Activated CD4-positive, alpha-beta T cell treated with anti-CD3 and anti-CD28 coated beads, Interleukin-10, Interleukin-2, amounts not matched to agents 100 ng/mL and 50 ng/mL, durations not matched to agents 16 hours and 8 hours (primary cell): ENCODE data around the gene LZTS2.

Experiments
- DNase-seq: peaks from one replicate; pipeline ENCODE4 v3.0.0-alpha.2; 2020

The LZTS2 gene

DNA sequence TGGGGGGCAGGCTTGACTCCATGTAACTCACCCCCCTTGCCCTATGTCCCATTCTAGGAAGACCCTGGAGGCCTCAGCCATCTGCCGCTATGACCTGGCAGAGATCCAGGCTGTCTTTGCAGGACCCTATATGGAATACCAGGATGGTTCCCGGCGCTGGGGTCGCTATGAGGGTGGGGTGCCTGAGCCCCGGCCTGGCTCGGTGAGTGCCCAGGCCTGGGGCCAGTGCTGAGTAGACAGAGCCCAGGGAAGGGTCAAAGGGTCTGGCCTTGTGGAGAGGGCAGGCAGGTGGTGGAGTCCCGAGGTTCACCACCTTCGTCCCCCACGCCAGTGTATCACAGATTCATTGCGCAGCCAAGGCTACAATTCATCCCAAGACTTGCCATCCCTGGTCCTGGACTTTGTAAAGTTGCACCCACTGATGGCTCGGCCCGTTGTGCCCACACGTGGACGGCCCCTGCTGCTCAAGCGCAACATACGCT is 19.8 kb upstream of the LZTS2 start:
- no peak for DNase-seq

DNA sequence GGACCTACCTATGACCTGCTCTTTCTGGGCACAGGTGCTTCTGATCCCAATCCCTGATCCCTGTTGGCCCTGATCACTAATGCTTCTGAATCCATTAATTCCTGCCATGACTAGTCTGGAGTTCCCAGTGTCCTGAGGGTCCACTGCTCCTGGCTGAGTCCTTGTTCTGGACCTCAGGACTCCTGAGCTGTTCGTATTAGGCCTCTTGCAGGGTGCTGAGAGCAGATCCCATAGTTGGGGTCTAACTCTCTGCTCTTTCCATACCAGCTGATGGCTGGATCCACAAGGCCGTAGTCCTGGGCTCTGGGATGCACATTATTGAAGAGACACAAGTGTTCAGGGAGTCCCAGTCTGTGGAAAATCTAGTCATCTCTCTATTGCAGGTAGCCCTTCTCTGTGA is 19.3 kb upstream of the LZTS2 start:
- DNase-seq, result no peak

DNA sequence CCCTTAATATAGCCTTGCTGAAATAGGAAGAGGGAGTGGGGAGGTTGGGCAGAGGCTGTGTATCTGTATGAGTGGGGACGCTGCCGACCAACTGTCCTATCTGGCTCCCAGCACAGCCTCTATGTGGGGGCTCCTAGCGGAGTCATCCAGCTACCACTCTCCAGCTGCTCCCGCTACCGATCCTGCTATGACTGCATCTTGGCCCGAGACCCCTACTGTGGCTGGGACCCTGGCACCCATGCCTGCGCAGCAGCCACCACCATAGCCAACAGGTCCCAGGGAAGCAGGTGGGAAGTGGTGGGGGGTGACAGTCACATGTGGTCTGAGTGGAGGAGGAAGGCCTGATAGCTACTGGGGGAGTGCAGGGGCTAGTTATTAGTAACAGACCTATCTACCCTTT is 18.9 kb upstream of the LZTS2 start:
- no peak for DNase-seq

DNA sequence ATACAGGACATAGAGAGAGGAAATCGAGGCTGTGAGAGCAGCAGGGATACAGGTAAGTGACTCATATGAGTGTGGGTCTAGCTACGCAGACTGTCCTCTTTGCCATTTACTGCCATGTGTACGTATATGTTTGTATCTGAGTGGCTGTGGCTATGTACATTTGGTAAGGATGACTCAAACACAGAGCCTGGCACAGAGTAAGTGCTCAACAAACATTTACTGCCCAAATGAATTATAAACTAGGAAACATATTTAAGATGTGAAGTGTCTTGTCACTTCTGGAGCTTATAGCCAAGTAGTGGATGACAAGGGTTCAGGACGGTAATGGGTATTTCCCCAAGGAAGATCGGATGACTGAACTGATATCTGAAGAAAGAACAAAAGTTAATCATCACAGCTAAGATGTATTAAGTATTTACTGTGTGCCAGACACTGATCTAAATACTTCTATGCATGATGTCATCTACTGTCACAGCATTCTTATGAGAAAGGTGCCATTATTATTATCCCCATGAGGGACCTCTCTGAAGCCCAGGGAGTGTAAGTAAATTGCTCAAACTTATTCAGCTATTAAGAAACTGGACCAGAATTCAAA is 18.3 kb upstream of the LZTS2 start:
- no peak for DNase-seq

DNA sequence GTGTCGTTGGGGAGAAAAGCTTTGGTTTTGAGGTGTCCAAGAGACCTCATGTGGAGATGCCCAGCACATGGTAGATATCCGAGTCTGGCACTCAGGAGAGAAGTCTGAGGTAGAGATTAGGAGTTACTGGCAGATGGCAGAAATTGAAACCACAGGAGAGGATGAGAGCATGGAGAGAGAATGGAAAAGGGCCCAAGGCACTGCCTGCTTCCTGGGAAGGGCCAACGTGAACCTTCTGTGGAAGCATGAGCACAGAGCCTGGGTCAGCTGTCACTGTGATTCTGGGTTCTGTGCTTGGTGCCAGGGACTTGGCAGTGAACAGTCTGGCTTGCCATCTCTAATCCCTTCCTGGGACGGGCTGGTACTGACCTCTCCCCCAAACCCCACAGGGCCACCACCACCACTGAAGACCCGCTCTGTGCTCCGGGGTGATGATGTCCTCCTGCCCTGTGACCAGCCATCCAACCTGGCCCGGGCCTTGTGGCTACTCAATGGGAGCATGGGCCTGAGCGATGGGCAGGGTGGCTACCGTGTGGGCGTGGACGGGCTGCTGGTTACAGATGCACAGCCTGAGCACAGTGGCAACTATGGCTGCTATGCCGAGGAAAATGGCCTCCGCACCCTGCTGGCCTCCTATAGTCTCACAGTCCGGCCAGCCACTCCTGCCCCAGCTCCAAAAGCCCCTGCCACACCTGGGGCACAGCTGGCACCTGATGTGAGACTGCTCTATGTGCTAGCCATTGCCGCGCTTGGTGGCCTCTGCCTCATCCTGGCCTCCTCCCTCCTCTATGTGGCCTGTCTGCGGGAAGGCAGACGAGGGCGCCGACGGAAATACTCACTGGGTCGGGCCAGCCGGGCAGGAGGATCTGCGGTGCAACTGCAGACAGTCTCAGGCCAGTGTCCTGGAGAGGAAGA is 16.4 kb upstream of the LZTS2 start:
- DNase-seq, result no peak

DNA sequence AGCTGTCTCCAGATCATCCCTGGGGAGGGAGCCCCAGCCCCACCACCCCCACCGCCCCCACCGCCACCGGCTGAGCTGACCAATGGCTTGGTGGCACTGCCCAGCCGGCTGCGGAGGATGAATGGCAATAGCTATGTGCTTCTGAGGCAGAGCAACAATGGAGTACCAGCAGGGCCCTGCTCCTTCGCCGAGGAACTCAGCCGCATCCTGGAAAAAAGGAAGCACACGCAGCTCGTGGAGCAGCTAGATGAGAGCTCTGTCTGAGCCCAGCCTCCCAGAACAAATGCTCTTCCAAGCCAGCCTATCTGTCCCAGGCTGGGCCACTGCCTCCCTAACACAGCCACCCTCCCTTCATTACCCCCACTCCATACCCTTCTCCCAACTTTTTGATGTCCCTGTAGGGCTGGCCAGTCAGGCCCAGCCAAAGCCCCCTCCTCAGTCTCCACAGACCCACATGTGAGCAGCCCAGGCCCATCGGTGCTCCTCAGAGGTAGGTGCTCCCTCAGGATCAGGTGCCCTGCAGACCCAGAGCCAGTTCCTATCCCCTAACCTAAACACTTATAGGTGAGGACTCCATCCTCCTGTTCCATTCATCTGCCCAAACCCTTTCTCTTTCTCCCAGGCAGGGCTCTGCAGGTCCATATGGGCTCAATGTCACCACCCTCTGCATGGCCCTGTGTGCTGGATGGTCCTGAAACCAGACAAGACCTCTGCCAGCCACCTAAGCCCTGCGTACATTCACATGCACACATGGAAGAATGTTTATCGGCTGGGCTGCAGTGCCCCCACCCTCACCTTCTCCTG is 15.5 kb upstream of the LZTS2 start:
- no peak for DNase-seq

DNA sequence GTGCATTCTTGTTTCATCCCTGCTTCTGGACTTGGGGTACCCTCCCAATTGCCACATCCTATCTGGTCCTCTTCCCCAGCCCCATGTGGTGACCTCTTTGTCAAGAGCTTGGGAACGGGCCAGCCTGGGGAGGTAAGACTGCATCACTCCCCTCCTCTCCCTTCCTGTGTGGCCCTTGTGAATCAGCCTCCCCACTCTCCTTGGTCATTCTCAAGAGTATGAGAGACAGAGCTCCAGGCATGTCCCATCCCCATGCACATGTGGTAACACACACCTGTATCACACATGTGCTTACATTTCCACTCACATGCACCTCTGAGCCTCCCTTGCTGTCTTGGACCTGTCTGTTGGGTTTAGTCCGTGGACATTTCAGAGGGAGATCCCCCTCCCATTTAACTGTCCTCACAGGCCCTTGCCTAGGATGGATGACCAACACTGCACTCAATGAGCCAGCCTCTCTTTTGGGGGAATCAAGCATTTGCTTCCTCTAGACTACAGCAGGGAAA is 14.9 kb upstream of the LZTS2 start:
- no peak for DNase-seq

DNA sequence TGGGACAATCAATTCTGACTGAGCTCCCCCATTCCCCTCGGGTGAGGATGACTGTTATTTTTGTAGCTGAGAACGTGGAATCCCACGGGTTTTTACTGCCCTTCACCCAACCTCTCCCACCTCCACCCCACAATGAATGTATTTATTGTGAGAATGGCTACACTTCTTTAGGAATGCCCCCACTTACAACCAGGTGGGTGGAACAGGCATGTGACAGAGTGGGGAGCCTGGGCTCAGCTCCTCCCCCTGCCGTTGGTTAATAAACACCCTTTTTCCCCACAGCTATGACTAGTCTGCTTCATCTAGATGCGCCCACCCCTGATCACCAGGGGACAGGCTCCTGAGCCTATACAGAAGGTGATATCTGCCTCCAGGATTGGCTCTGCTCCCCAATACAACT is 14.3 kb upstream of the LZTS2 start:
- DNase-seq, result no peak

DNA sequence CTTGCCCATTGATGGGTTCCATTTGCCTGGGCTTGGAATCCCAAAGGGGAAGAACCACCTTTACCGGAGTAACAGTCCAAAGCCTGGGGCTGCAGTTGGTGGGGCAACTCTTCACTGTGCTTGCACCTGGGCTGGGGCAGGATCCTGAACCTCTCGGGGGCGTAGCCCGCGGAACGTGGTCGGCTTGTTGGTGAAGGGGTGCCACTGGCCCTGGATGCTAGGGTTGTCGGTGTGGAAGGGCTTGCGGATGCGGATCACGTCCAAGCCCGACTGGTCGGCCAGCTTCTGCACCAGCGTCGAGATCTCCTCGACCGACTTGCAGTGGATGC is 13.0 kb upstream of the LZTS2 start:
- no peak for DNase-seq

DNA sequence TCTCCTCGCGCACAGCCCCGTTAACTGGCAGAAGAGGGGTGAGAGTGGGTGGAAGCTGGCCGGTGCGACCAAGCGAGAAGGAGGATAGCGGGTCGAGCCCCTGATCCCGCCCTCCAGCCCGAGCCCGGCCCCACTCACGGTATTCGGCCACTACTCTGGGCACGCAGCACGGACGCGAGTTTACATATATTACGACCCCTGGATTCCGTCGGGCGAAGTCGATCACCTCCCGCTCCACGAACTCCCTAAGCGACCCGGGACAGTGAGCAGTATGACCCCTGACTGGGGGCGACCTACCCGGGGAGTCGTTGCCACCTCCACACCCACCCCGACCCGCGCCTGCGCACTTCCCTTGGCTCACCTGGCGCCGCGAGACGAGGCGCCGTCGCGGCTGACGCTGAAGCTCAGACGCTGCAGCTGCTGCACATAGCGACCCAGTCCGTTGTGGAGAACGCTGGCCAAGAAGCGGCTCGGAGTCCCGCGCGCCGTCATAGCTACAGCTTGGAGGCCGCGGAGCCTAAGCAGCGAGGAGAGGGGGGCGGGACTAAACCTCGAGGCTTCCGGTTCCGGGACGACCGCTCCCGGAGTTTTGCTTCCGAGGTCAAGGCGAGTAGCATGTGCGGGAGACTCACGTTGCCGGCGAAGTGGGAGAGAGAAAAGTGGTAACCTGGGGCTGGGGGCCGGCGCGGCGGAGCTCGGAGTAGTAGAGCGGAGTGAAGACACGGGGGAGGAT is 12.5 kb upstream of the LZTS2 start, which contains the start of the genes MRPL43 and TWNK:
Gene MRPL43 (minus strand): TSS at position 546 of the 733 bp plus-strand sequence. CDS start 54 bp downstream, at position 492.
Gene TWNK (plus strand): TSS at position 592 of the 733 bp plus-strand sequence. CDS start 668 bp downstream, outside the sequence.
- DNase-seq, result peak; percentile 89

DNA sequence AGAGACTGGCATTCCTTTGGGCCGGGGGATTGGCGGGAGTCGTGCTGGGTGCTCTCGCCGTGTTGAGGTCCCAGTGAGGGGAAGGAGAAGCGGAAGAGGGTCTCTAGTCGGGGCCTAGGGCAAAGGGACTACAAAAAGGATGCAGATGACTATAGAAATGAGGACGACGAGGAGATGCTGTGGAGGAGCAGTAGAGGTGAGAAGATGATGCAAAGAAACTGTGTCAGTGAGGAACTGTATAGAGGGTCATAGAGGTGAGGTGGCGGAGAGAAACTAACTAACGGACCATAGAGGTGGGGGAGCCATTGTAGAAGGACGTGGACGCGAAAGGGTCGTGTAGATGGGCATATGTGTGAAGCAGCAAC is 11.9 kb upstream of the LZTS2 start:
- DNase-seq, result no peak

DNA sequence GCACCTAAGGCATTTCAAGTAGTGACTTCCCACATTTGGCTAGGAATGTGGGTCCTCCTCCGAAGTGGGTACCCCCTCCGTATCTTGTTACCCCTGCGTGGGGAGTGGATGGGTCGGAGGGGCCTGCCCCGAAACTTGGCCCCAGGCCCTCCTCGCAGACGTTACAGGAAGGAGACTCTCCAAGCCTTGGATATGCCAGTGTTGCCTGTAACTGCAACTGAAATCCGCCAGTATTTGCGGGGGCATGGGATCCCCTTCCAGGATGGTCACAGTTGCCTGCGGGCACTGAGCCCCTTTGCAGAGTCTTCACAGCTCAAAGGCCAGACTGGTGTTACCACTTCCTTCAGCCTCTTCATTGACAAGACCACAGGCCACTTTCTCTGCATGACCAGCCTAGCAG is 11.4 kb upstream of the LZTS2 start:
- DNase-seq, result no peak

DNA sequence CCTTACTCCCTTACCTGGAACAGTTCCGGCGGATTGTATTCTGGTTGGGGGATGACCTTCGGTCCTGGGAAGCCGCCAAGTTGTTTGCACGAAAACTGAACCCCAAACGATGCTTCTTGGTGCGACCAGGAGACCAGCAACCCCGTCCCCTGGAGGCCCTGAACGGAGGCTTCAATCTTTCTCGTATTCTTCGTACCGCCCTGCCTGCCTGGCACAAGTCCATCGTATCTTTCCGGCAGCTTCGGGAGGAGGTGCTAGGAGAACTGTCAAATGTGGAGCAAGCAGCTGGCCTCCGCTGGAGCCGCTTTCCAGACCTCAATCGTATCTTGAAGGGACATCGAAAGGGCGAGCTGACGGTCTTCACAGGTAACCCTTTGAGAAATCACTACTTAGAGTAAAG is 10.5 kb upstream of the LZTS2 start:
- no peak for DNase-seq

DNA sequence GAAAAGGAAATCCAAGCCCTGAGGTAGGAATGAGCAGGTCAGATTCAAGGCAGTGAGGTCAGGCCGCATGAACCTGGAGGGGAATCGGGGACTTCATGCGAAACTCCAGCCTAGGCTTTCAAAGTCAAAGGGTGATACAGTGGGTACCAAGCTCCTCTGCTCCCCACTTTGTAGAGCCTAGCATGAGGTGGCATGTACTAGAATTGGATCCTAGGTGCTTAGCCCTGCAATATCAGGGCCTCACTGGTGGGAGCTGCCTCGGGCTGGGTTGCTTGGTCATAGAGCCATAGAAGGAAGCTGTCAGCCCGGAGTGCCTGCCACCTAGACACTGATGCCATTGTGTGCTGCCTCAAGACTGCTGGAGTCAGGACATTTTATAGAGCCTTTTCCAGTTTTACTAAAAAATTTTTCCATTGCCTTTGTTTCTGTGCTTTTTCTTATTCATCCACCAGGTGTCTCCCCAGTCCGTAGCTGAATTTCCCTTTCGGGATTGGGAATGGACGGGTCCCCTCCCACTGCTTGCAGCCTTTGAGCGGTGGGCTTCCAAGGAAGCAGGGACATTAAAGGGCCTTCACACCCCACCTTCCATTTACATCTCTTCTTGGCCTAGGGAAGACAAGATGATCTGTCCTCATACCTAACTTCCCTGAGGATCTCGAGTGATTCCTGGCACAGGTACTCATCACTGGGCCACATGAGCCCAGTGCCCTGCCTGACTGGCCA is 5.5 kb upstream of the LZTS2 start:
- no peak for DNase-seq

DNA sequence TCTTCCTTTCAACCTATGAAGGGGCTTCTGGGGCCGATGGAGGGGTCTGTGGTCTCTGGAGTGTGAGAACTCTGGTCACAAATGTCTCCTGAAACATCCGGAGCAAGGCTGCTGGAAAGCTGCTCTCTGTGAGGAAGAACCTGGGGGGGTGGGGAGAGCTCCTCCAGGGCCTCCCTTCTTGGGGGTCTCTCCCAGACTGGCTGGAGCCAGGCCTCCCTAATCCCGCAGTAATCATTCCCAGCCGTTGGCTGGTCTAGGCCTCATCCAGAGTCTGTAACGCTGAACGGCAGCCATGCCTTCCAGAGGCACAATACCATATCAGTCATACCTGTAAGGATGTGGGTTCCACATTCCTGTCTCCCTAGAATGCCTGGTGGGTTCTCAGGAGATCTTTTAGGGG is 4.4 kb upstream of the LZTS2 start:
- no peak for DNase-seq

DNA sequence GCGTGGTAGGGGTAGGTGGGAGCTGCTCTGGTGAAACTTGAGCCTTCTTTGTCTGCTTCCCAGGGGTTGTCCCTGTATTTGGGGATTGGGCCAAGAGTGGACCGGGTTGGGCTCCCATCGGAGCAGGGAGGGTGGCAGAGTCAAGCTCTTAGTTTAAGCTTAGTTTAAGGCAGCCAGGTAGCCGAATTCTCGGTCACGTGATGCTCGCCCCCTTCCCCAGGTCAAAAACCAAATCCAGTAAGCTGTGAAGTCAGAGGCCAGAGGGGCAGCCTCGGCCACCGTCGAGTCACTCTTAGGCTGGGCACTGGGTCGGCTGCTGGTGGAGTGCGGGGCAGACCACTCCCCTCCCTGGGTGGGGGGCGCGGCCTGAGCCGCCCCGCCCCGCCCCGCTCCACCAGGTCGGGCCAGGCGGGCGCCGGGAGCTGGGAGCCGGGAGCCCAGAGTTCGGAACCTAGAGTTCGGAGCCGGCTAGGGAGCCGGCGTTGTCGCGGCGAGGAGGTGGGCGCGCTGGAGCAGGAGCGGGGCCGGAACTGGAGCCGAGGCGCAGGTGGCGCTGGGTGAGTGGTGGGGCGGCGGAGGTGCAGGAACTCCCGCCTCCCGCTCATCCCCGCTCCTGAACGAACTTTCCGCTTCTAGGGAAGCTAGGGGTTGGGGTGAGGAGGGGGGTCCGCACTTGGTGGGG is 2.8 kb upstream of the LZTS2 start:
- DNase-seq, result peak; percentile 44

DNA sequence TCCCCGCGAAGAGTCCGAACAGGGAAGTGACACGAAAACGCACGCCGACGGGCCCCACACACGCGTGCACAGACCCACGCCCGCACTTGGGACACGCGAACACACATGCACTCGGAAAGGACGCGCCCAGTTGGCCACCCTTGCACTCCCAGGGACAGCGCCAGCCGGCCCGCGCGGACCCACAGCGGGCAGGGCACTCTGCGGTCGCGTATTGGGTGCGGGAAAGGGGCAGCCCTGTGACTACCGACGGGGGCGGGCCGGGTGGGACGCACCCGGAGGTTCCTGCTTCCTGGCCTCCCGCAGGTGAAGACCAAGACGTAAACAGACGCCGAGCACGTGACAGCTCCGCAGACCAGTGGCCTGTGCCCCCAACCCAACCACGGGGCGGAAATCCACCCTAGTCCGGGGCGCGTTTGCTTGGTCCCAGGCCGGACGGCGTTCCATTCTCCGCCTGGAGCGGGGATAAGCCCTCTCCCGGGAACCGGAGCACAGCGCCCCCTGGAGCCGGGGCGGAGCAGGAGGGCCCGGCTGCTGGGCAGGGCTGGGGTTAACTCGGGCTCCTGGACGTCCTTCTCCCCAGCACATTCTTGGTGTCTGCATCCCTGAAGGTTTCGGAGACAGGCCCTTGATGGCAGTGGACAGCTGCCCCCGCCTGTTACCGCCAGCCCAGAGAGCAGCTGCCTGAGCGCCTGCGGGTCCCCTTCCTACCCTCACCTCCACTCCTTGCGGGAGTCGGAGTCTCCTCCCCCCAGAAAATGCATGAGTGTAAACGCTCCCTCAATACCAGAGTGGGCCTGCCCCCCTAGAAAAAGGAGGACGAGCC is 2.0 kb upstream of the LZTS2 start:
- peak; percentile 80 for DNase-seq

DNA sequence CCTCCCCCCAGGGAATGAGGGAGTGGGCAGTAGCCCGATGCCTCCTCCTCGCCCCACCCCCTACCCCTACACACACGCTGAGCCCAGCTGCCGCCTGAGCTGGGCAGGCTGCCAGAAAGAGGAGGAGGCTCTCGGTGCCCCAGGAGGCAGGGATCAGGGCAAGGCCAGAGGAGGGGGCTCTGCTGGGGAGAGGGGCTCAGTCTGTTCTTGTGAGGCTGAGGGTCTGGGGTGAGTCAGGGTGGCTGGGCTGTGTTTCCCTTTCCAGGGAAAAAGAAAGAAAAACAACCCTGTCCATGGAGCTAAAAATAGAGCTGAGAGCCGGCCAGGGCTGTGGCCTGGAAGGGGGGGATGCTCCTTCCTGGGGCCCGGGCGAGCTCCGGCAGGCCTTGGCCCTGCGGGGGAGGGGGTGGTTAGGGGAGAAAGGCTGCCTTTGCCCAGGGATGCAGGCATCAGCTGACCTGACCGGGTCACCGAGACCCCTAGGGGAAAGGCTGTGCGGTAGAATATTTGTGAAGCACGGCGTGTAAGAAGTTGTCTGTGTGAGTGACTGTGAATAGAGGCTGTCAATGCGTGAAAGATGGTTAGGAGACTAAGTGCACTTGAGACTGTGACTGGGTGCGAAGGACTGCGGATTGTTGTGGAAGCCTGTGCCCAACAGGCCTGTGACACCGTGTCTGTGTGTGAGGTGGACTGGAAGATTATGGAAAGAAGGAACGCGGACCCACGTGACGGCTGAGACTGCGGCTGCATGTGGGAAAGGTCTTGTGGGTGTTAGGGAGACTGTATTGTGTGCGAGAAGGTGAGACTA is 1.2 kb upstream of the LZTS2 start:
- peak; percentile 68 for DNase-seq

DNA sequence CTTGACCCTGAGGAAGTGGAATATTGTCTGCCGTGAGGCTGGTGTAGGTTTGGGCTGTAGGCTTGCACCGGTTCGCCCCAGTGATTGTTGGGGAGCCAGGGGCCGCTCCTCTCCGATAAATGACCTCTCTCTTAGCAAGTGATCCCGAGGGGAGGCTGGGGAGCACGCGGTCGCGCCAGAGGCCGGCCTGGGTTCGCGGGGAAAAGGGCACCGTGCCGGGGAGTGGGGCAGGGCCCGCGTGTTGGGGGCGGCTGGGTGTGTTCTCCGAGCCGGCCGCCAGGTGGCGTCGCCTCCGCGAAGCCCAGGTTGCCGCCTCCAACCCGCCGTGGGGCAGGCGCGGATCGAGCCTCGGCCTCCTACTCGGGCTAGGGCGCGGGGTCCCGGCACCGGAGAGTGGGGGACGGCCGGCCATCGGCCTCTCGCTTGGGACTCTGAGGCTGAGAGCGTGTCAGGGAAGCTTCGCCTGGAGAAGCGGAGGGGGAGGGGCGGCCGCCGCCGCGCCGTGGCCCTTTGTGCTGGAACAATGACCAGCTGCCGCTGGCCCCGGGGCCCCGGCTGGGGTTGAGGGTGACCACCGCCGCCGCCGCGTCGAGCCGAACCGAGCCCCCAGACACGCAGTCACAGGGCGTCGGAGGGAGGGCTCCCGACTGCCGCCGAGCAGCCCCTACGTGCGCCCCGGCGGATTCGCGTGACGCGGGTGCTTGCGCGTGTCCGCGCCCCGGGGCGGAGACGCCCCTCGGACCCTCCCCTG is 442 bp upstream of the LZTS2 start:
- peak; percentile 81 for DNase-seq
